PC-9 (cell line): ENCODE data around the gene IRF1.

Experiments
- EZH2 ChIP-seq: fragments of 200-600 bp; sonication (generic); IDR thresholded peaks from 2 replicates; pipeline ENCODE4 v1.8.0; 2017; ENCODE audit warnings: antibody characterized with exemption, low read depth
- TF ChIP-seq, protein P1 (sequence below): fragments of 200-600 bp; sonication (generic); conservative IDR thresholded peaks from 2 replicates; pipeline ENCODE4 v1.6.1; 2017; ENCODE audit warnings: mixed run types, antibody characterized with exemption, mild to moderate bottlenecking, moderate library complexity

- TF ChIP-seq, protein P1, sequence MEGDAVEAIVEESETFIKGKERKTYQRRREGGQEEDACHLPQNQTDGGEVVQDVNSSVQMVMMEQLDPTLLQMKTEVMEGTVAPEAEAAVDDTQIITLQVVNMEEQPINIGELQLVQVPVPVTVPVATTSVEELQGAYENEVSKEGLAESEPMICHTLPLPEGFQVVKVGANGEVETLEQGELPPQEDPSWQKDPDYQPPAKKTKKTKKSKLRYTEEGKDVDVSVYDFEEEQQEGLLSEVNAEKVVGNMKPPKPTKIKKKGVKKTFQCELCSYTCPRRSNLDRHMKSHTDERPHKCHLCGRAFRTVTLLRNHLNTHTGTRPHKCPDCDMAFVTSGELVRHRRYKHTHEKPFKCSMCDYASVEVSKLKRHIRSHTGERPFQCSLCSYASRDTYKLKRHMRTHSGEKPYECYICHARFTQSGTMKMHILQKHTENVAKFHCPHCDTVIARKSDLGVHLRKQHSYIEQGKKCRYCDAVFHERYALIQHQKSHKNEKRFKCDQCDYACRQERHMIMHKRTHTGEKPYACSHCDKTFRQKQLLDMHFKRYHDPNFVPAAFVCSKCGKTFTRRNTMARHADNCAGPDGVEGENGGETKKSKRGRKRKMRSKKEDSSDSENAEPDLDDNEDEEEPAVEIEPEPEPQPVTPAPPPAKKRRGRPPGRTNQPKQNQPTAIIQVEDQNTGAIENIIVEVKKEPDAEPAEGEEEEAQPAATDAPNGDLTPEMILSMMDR: no peak
- no peak for TF ChIP-seq EZH2
Observed at GRCh38 chr5:132499440-132500243, 9.1 kb upstream of the IRF1 start.
